ENCODE results near the gene KAT8. TPM values are rescaled to one million over a fixed set of nuclear protein-coding genes. Genes with fewer than 3 reads are reported as not detected.

KAT8 gene
- total and polyA plus RNA-seq, 2 of the 13 experiments (the other 11 are each of a cell fraction or from before 2014, with no cell fraction given) = 79.0 to 84.2 TPM

DNA sequence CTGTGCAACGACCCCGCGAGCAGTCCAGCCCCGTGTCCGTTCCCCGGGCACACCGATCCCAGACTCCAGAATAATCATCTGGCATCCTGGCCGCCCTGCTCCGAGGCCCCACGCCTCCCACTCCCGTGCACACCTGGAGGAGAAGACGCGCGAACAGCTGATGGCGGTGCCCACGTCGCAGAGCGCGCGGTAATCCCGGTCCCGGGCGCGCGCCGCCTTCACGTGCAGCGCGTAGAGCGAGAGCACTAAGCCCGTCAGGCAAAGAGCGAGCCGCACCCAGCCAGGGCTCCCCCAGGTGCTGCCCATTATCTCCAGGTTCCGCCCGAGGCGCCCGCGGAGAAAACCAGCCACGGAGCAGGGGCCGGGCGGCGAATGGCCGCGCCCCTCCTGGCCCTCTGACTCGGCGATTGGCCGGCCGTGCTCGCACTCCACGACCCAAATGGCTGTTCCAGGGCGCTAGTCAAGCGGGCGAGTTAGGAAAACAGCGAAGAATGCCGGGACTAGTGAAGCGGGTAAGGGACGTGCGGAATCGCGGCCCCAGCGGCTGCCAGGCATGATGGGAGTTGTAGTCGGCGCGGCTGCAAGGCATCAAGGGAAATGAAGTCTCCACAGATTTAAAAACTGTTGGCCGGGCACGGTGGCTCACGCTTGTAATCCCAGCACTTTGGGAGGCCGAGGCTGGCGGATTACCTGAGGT is 22.9 kb upstream of the KAT8 start, which contains the start of gene VKORC1 (continued):
- TF ChIP-seq PAWR (CRISPR knock-in tag; IDR thresholded peaks at IDR 0.05; ENCODE audit: borderline replicate concordance) (no peak), RFX5 (IDR thresholded peaks at IDR 0.05; ENCODE audit: low read depth, low read length) (0 out of 2 replicates have a peak, but pooled peaks have one; percentile 34), GFI1 (CRISPR knock-in tag; IDR thresholded peaks at IDR 0.05; ENCODE audit: borderline replicate concordance) (0 out of 2 replicates have a peak, but pooled peaks have one; percentile 47), MTF1 (CRISPR knock-in tag; IDR thresholded peaks at IDR 0.05) (peak; percentile 87), ZNF788 (CRISPR knock-in tag; IDR thresholded peaks at IDR 0.05; ENCODE audit: borderline replicate concordance) (peak; percentile 95; the same call in 1 of the 2 replicates), ZBTB7B (CRISPR knock-in tag; IDR thresholded peaks at IDR 0.05) (peak; percentile 38; the same call in 1 of the 2 replicates), CREB1 (IDR thresholded peaks at IDR 0.05) (peak; percentile 57; the same call in 1 of the 2 replicates), CREB1 (CRISPR knock-in tag; IDR thresholded peaks at IDR 0.05) (peak; percentile 74), RFXAP (CRISPR knock-in tag; IDR thresholded peaks at IDR 0.05; ENCODE audit: borderline replicate concordance) (peak; percentile 97), KDM5A (IDR thresholded peaks at IDR 0.05; ENCODE audit: borderline replicate concordance, low read length) (0 out of 2 replicates have a peak, but pooled peaks have one; percentile 24), ZNF256 (CRISPR knock-in tag; conservative IDR thresholded peaks at IDR 0.05) (no peak; the same call in 1 of the 2 replicates), RAD51 (IDR thresholded peaks at IDR 0.05; ENCODE audit: borderline replicate concordance) (no peak), MZF1 (CRISPR knock-in tag; IDR thresholded peaks at IDR 0.05; ENCODE audit: borderline replicate concordance) (no peak), ZNF883 (CRISPR knock-in tag; IDR thresholded peaks at IDR 0.05; ENCODE audit: not compliant biosample characterization) (peak; percentile 82), ZNF629 (CRISPR knock-in tag; conservative IDR thresholded peaks at IDR 0.05) (no peak; the same call in 1 of the 2 replicates), ZNF891 (CRISPR knock-in tag; IDR thresholded peaks at IDR 0.05) (no peak), MED1 (CRISPR knock-in tag; IDR thresholded peaks at IDR 0.05) (peak; percentile 89; the same call in 1 of the 2 replicates)
- TF ChIP-seq, protein P1, sequence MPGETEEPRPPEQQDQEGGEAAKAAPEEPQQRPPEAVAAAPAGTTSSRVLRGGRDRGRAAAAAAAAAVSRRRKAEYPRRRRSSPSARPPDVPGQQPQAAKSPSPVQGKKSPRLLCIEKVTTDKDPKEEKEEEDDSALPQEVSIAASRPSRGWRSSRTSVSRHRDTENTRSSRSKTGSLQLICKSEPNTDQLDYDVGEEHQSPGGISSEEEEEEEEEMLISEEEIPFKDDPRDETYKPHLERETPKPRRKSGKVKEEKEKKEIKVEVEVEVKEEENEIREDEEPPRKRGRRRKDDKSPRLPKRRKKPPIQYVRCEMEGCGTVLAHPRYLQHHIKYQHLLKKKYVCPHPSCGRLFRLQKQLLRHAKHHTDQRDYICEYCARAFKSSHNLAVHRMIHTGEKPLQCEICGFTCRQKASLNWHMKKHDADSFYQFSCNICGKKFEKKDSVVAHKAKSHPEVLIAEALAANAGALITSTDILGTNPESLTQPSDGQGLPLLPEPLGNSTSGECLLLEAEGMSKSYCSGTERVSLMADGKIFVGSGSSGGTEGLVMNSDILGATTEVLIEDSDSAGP (CRISPR knock-in tag; IDR thresholded peaks at IDR 0.05; ENCODE audit: borderline replicate concordance) = peak; percentile 89
- TF ChIP-seq, protein P2, sequence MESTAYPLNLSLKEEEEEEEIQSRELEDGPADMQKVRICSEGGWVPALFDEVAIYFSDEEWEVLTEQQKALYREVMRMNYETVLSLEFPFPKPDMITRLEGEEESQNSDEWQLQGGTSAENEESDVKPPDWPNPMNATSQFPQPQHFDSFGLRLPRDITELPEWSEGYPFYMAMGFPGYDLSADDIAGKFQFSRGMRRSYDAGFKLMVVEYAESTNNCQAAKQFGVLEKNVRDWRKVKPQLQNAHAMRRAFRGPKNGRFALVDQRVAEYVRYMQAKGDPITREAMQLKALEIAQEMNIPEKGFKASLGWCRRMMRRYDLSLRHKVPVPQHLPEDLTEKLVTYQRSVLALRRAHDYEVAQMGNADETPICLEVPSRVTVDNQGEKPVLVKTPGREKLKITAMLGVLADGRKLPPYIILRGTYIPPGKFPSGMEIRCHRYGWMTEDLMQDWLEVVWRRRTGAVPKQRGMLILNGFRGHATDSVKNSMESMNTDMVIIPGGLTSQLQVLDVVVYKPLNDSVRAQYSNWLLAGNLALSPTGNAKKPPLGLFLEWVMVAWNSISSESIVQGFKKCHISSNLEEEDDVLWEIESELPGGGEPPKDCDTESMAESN (CRISPR knock-in tag; conservative IDR thresholded peaks at IDR 0.05) = peak; percentile 96
- TF ChIP-seq, protein P3, sequence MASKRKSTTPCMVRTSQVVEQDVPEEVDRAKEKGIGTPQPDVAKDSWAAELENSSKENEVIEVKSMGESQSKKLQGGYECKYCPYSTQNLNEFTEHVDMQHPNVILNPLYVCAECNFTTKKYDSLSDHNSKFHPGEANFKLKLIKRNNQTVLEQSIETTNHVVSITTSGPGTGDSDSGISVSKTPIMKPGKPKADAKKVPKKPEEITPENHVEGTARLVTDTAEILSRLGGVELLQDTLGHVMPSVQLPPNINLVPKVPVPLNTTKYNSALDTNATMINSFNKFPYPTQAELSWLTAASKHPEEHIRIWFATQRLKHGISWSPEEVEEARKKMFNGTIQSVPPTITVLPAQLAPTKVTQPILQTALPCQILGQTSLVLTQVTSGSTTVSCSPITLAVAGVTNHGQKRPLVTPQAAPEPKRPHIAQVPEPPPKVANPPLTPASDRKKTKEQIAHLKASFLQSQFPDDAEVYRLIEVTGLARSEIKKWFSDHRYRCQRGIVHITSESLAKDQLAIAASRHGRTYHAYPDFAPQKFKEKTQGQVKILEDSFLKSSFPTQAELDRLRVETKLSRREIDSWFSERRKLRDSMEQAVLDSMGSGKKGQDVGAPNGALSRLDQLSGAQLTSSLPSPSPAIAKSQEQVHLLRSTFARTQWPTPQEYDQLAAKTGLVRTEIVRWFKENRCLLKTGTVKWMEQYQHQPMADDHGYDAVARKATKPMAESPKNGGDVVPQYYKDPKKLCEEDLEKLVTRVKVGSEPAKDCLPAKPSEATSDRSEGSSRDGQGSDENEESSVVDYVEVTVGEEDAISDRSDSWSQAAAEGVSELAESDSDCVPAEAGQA (IDR thresholded peaks at IDR 0.05; ENCODE audit: low read depth) = peak; percentile 50; the same call in 1 of the 2 replicates
- TF ChIP-seq, protein P3 (CRISPR knock-in tag; IDR thresholded peaks at IDR 0.05; ENCODE audit: borderline replicate concordance) = no peak

Measured in HepG2 (cell line).